Measurements from ENCODE around the gene TENM4.

Gene TENM4

GRCh38 chr11:79447038-79447786 lies 6.4 kb upstream of the TENM4 start:
- DNase-seq (ENCODE audit: low spot score) = no peak

GRCh38 chr11:79444923-79445322 lies 4.1 kb upstream of the TENM4 start:
- no peak for DNase-seq (ENCODE audit: low spot score)

DNA sequence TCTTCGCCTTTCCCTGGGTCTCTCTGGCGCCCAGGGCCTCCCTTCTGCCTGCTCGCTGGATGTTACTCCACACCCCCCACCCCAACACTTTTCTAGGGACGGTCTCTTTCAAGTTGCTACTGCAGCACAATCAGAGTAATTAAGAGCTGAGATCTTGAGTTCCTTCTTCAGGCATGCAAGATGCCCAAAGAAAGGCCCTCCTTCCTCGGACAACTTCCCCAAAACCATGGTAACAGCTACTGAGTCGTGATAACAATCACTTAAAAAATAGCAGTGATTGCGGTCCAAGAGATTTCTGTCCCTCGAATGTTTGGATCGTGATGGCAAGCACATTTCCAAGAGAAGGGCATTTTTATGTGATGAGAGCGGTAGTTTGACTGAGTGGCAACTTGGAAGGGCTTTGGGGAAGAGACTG lies 638 bp upstream of the TENM4 start:
- no peak for DNase-seq (ENCODE audit: low spot score)

DNA sequence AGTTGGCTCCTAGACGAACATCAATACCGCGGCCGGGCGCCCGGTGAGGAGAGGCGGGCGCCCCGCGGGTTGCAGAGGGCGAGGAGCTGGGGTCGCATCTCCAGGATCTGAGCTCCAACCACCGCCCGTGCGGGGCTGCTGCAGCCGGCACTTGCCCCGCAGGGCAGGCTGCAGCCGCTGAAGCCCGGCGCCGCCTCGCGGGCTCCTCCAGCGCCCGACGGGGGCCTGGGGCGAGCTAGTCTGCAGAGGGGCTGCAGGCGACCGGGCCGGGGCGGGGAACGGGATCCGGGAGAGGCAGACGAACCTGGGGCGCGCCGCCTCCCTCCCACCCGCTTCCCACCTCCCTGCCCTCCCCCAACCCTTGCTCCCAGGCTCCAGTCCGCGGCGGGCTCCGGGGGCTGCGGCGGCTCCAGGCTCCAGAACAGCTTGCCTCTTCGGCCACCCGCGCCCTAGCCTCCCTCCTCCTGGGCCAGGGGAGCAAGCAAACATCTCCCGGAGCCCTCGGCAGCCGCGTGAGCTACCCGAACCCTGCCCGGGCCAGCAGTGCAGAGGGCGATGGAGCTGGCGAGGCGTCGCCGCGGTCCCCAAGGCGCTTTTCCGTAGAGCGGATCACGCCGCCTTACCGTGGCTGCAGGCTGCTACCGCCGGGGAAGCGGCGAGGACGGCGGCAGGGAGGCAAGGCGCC lies 802 bp downstream of the TENM4 start:
- no peak for DNase-seq (ENCODE audit: low spot score)

DNA sequence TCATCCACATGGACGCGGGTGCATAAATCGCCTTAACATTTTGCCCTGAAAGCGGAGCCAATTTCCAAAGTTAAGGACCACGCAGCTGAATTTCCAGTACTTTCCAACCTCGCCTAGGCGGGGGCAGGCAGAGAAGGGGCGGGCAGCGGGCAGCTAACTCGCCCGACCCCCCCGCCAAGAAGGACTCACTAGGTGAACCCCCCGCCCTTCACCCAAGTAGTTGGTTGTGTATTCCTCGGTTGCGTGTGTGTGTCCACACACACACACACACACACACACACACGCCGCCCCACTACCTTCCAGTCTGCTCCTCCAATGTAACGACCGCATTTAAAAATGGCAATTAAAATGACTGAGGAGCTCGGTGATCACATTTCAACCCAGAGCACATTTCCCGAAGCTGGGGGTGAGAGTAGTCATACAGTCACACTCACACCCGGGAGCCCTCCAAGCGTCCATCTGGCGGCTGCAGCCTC lies 1.4 kb downstream of the TENM4 start:
- no peak for DNase-seq (ENCODE audit: low spot score)

GRCh38 chr11:79438631-79439409 lies 2.0 kb downstream of the TENM4 start:
- DNase-seq (ENCODE audit: low spot score) = no peak

- DNase-seq (ENCODE audit: low spot score) = no peak
Measured at GRCh38 chr11:79437981-79438630, 2.7 kb downstream of the TENM4 start.

DNA sequence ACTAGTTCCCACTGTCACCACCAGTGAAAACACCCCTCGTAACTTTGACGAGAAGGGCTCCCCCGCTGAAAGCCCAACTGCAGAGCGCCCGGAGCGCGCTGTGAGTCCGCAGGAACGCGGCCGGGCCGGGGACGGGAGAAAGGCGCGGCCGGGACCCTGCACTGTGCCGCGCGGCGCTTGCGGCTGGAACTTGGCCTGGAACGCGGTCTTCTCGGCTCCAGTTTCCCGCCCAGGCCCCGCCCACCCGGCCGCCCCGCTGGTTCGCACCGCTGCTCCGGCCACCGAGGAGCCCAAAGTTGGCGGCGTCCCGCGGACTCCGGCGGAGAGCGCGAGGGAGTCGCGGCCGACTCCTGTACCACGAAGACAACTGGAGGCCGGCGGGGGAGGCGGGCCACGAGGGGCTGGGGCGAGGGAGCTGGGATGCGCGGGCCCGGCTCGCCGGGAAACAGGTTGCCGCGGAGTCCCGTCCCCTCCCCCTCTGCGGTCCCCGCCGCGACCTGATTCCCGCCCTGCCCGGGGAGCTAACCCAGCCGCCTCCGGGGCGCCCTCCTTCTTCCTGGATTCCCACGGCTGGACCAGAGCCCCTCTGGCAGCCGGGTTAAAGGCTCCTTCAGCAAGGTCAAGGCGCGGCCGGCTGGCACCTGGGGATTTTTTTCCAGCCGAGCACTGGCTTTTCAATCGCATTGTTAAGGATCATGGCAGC lies 3.4 kb downstream of the TENM4 start:
- no peak for DNase-seq (ENCODE audit: low spot score)

- DNase-seq (ENCODE audit: low spot score) = no peak
Measured at GRCh38 chr11:79436919-79437277, 3.9 kb downstream of the TENM4 start.

- DNase-seq (ENCODE audit: low spot score) = no peak
Measured at GRCh38 chr11:79434283-79434682, 6.5 kb downstream of the TENM4 start.

DNA sequence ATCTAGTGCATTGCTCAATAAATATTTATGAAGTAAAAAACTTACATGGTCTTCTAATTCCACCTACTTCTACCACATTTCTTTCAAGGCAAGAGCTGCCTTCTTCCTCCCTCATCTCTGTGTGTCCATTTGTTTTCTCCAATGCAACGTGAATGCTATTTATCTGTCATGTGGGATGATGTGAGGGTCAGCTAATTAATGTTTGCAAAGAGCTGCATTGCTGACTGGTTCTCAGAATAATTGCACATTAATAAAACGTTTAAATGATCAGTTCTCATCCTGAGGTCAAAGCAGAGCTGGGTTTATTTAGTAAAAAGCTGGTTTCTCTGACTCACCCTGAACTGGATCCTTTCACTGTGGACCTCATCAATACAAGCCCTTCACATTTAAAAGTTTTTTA lies 8.7 kb downstream of the TENM4 start:
- no peak for DNase-seq (ENCODE audit: low spot score)

DNA sequence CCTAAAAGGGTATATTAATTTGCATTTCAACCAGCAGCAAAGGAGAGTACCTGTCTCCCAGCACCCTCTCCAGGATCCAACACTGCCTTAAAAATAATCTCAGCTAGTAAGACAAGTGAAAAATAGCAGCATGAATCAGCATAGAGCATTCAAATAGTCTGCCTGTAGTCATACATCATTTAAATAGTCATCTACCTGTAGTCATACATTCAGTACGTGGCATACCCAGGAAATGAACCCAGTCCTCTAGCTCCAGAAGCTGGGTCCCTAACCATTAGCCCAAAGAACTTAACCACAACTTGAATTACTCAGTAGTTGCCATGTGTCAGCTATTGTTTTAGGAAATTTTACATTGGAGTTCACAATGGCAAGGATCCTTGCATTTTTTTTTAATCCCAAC lies 9.3 kb downstream of the TENM4 start:
- peak; percentile 35 for DNase-seq (ENCODE audit: low spot score)

GRCh38 chr11:79430280-79430679 lies 10.6 kb downstream of the TENM4 start:
- no peak for DNase-seq (ENCODE audit: low spot score)

DNA sequence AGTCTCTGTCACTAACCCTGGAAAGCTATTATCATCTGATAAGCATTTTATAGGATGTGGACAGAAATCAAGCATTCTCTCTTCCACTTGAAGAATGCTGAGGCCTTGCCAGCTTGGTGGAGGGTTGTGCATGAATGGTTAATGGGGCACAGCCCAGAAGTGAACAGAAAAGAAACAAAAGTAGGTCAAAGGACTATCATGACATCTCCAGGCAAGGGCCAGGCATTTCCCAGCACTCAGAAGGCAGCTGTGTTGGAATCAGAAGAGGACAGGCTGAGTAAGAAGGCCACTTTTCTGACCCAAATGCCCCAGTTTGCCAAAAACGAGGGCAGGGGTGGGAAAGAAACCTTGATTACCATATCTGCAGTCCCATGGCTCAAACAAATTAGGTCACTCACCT lies 12.4 kb downstream of the TENM4 start:
- DNase-seq (ENCODE audit: low spot score) = no peak

- DNase-seq (ENCODE audit: low spot score) = no peak
Measured at GRCh38 chr11:79427611-79428327, 13.1 kb downstream of the TENM4 start.

- DNase-seq (ENCODE audit: low spot score) = no peak
Measured at GRCh38 chr11:79427126-79427525, 13.7 kb downstream of the TENM4 start.

GRCh38 chr11:79425463-79425862 lies 15.4 kb downstream of the TENM4 start:
- no peak for DNase-seq (ENCODE audit: low spot score)

DNA sequence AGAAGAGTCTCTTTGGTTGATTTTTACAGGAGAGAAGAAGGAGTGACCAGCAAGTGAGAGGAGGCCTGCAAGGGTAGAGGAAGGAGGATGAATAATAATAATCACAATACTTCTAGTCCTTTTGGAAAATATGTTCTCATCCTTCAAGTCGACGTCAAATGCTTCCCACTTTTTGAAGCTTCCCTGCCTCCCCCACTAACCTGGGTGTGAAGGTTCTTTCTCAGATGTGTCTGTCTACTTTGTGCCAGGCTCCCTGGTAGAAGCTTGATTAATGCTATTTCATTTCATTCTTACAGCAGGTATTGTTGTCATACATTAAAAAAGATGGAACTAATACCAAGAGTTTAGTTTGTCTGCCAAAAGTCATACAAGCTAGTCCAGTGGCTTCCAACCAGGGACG lies 17.1 kb downstream of the TENM4 start:
- no peak for DNase-seq (ENCODE audit: low spot score)

- DNase-seq (ENCODE audit: low spot score) = no peak
Measured at GRCh38 chr11:79422866-79423265, 18.0 kb downstream of the TENM4 start.

- no peak for DNase-seq (ENCODE audit: low spot score)
Measured at GRCh38 chr11:79421820-79422219, 19.0 kb downstream of the TENM4 start.

DNA sequence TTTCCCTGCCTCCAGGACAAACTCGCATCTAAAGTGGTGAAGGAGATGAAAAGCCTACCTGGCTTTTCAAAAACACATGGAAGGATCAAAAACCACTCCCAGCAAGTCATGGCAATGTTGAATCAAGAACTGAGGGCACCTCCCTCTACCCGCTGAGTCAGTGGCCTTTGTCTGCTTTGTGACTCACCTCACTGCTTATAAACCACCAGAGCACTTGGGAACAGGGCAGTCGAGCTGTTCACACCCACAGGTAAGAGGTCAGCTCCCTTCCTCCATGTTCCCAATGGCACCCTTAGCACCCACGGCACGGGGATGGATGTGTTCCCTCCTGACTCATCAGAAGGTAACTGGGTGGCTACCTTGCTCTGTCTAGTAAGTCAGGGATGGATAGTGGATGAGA lies 21.7 kb downstream of the TENM4 start:
- DNase-seq (ENCODE audit: low spot score) = no peak
